ENCODE results near the gene HSH2D.

GRCh38 chr19:16111160-16111908, 32.2 kb upstream of the HSH2D start, which contains the start of gene RAB8A:
- no peak for TF ChIP-seq POLR2A (IDR thresholded peaks at IDR 0.05)
- TF ChIP-seq CTCF (IDR thresholded peaks at IDR 0.05): peak; percentile 99 to 100 (median 100)
- TF ChIP-seq POLR2AphosphoS5 (IDR thresholded peaks at IDR 0.05): peak; percentile 75 to 87
